ENCODE results near the gene TMC1. TPM values are rescaled to one million over a fixed set of nuclear protein-coding genes. Genes with fewer than 3 reads are reported as not detected.

Gene TMC1
- polyA plus RNA-seq, 2 of the 4 experiments (the other 2 are of a cell fraction) = 0.12 to 0.17 TPM

GRCh38 chr9:72775570-72775969 is 254.2 kb downstream of the TMC1 start:
- TF ChIP-seq KDM1A (IDR thresholded peaks at IDR 0.05; ENCODE audit: low read depth) (no peak), E2F6 (IDR thresholded peaks at IDR 0.05; ENCODE audit: borderline replicate concordance, low read depth) (no peak), TP53 (CRISPR knock-in tag; IDR thresholded peaks at IDR 0.05) (no peak), EHF (CRISPR knock-in tag; IDR thresholded peaks at IDR 0.05) (no peak), ELK1 (IDR thresholded peaks at IDR 0.05; ENCODE audit: low read depth, low read length) (no peak), HOXB13 (CRISPR knock-in tag; IDR thresholded peaks at IDR 0.05; ENCODE audit: low read depth) (no peak), ZSCAN20 (CRISPR knock-in tag; IDR thresholded peaks at IDR 0.05) (no peak), TFCP2L1 (CRISPR knock-in tag; IDR thresholded peaks at IDR 0.05) (no peak), NR3C1 (IDR thresholded peaks at IDR 0.05) (no peak), KDM5A (IDR thresholded peaks at IDR 0.05) (no peak), FOSB (CRISPR knock-in tag; IDR thresholded peaks at IDR 0.05) (no peak), POLR2A (IDR thresholded peaks at IDR 0.05; ENCODE audit: low read length) (no peak), CEBPB (IDR thresholded peaks at IDR 0.05) (no peak), BHLHE40 (IDR thresholded peaks at IDR 0.05; ENCODE audit: low read depth, low read length) (no peak), RAD21 (conservative IDR thresholded peaks at IDR 0.05 in 1 of 2, IDR thresholded peaks at IDR 0.05 in 1 of 2) (no peak), HES2 (IDR thresholded peaks at IDR 0.05) (no peak), FOXS1 (CRISPR knock-in tag; IDR thresholded peaks at IDR 0.05) (no peak)
- Histone ChIP-seq H3K9me3 (no peaks in the 10 kb centered on the region), H3K4me1 (no peaks in the 10 kb centered on the region), H3K4me3 (no peak overlapping the region), H3K27ac (no peak overlapping the region), H3K4me2 (no peak overlapping the region)
- FAIRE-seq = peak; percentile 89
- ChIA-PET POLR2A (no interaction called here), CTCF (interaction anchor here (0.7 to 0.9 kb wide), 2 partner anchors 247 to 504 kb away, joined by 3 read pairs; no protein-coding TSS in a partner anchor)
- no peak for ATAC-seq
- DNase-seq (ENCODE audit: low read depth in 1 of 2, low spot score in 1 of 2) = no peak
- WGBS (ENCODE audit: missing lambda C conversion rate) = 55% methylated on average over 3 of the region's 3 CpGs

- CTCF ChIA-PET = interaction anchor here (0.7 kb wide), 2 partner anchors 28 to 341 kb away, joined by 3 read pairs; no protein-coding TSS in a partner anchor
- 0 out of 3 replicates have a peak, but pooled peaks cover 5% of the 10 kb centered on the region for H3K9me3 ChIP-seq
- no peak overlapping the region for H3K4me2 ChIP-seq
- POLR2A ChIA-PET = no interaction called here
- no peak for TF ChIP-seq CHD2 (IDR thresholded peaks at IDR 0.05; ENCODE audit: low read length, partially characterized antibody)
- TF ChIP-seq HMGXB4 (CRISPR knock-in tag; IDR thresholded peaks at IDR 0.05; ENCODE audit: borderline replicate concordance) = no peak
- no peaks in the 10 kb centered on the region for H3K4me1 ChIP-seq
- DNase-seq (ENCODE audit: low read depth in 1 of 2, low spot score in 1 of 2) = no peak
- no peak for ATAC-seq
- FAIRE-seq = no peak
- no peak overlapping the region for H3K4me3 ChIP-seq
- H3K27ac ChIP-seq = no peak overlapping the region
Measured at GRCh38 chr9:72779614-72780013, 258.2 kb downstream of the TMC1 start.

GRCh38 chr9:72786948-72787347 is 265.5 kb downstream of the TMC1 start:
- ChIA-PET CTCF (interaction anchor here (1.5 kb wide), 1 partner anchor 506 kb away, joined by 3 read pairs; no protein-coding TSS in a partner anchor), POLR2A (no interaction called here)
- DNase-seq (ENCODE audit: low read depth in 1 of 2, low spot score in 1 of 2) = no peak
- no peak for TF ChIP-seq ESRRA (IDR thresholded peaks at IDR 0.05; ENCODE audit: borderline replicate concordance, low read length)
- no peak for TF ChIP-seq ZC3H11A (IDR thresholded peaks at IDR 0.05)
- TF ChIP-seq TP53 (CRISPR knock-in tag; IDR thresholded peaks at IDR 0.05) = no peak
- TF ChIP-seq NPAS2 (CRISPR knock-in tag; IDR thresholded peaks at IDR 0.05; ENCODE audit: borderline replicate concordance) = no peak
- no peak for TF ChIP-seq CBX2 (IDR thresholded peaks at IDR 0.05; ENCODE audit: borderline replicate concordance, low read depth)
- TF ChIP-seq RAD21 (conservative IDR thresholded peaks at IDR 0.05 in 1 of 2, IDR thresholded peaks at IDR 0.05 in 1 of 2) = no peak
- TF ChIP-seq PHF8 (IDR thresholded peaks at IDR 0.05; ENCODE audit: borderline replicate concordance, low read depth) = no peak
- TF ChIP-seq TFCP2L1 (CRISPR knock-in tag; IDR thresholded peaks at IDR 0.05) = no peak
- TF ChIP-seq BHLHE40 (IDR thresholded peaks at IDR 0.05; ENCODE audit: low read depth, low read length) = no peak
- no peak for TF ChIP-seq HOXB5 (CRISPR knock-in tag; IDR thresholded peaks at IDR 0.05)
- no peak for TF ChIP-seq ZNF302 (CRISPR knock-in tag; IDR thresholded peaks at IDR 0.05)
- TF ChIP-seq USF2 (IDR thresholded peaks at IDR 0.05) = no peak
- TF ChIP-seq EHF (CRISPR knock-in tag; IDR thresholded peaks at IDR 0.05) = no peak
- no peak for TF ChIP-seq HMGXB4 (CRISPR knock-in tag; IDR thresholded peaks at IDR 0.05; ENCODE audit: borderline replicate concordance)
- ATAC-seq = no peak
- H3K4me1 ChIP-seq = peaks cover 13% of the 10 kb centered on the region; the same call in 2 of the 3 replicates
- no peak overlapping the region for H3K4me2 ChIP-seq
- FAIRE-seq = no peak
- H3K9me3 ChIP-seq = 0 out of 3 replicates have a peak, but pooled peaks cover 5% of the 10 kb centered on the region
- H3K4me3 ChIP-seq = no peak overlapping the region
- no peak overlapping the region for H3K27ac ChIP-seq

Measured in A549 (cell line).